Gastrocnemius medialis (tissue), 4 donors: ENCODE data around the gene BLOC1S4.

Experiments used
- CTCF ChIP-seq, 5 experiments: fragments of 450-650 bp in 3 of 5; fragments of 200-600 bp in 2 of 5; sonication (generic) in 2 of 5; IDR thresholded peaks in 4 of 5; conservative IDR thresholded peaks in 1 of 5; 1 replicate in 4 of 5; 2 replicates in 1 of 5; pipeline ENCODE4 v1.5.1; 2016 to 2019; ENCODE audit warnings: antibody characterized with exemption in 5 of 5, mild to moderate bottlenecking in 3 of 5, moderate library complexity in 3 of 5
- POLR2A ChIP-seq, 2 donors: fragments of 450-650 bp; IDR thresholded peaks; one replicate each; pipeline ENCODE4 v1.6.1; 2017; ENCODE audit warnings: antibody characterized with exemption in 2 of 2, mild to moderate bottlenecking in 2 of 2, moderate library complexity in 2 of 2

GRCh38 chr4:6684656-6685055 lies 31.3 kb upstream of the BLOC1S4 start:
- TF ChIP-seq CTCF (IDR thresholded peaks at IDR 0.05 in 4 of 5, conservative IDR thresholded peaks at IDR 0.05 in 1 of 5) (no peak), POLR2A (IDR thresholded peaks at IDR 0.05) (no peak)
